HG02885 (cell line): Measurements from ENCODE around the gene CFAP20.
"Not testable (repeated sequence)": the region's sequence is repeated elsewhere in the genome, so short reads cannot be mapped to it uniquely, and the experiment has no call there.

Source experiments
- ATAC-seq: cut with Tn5 transposase; IDR thresholded peaks from one replicate; pipeline ENCODE4 v1.9.1; 2021; ENCODE audit warnings: mild to moderate bottlenecking; ENCODE audit not compliant: unreplicated experiment, poor library complexity

CFAP20 gene

DNA sequence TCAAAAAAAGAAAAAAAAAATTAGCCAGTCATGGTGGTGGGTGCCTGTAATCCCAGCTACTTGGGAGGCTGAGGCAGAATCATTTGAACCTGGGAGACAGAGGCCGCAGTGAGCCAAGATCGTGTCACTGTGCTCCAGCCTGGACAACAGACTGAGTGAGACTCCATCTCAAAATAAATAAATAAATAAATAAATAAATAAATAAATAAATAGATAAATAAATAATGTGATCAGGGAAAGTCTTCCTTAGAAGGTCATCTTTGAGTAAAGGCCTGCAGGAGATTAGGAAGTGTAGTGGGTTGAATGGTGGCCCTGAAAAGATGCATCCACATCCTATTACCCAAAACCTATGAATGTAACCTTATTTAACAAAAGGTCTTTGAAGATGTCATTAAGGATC lies 56.1 kb downstream of the CFAP20 start:
- not testable (repeated sequence) for ATAC-seq

DNA sequence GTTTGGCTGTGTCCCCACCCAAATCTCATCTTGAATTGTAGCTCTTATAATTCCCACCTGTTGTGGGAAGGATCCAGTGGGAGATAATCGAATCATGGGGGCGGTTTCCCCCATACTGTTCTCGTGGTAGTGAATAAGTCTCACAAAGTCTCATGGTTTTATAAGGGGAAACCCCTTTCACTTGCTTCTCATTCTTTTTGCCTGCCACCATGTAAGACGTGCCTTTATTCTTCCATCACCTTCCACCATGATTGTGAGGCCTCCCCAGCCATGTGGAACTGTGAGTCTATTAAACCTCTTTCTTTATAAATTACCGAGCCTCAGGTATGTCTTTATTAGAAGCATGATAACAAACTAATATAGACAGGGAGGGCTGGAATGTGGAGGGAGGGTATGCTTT lies 57.0 kb downstream of the CFAP20 start:
- ATAC-seq: not testable (repeated sequence)

DNA sequence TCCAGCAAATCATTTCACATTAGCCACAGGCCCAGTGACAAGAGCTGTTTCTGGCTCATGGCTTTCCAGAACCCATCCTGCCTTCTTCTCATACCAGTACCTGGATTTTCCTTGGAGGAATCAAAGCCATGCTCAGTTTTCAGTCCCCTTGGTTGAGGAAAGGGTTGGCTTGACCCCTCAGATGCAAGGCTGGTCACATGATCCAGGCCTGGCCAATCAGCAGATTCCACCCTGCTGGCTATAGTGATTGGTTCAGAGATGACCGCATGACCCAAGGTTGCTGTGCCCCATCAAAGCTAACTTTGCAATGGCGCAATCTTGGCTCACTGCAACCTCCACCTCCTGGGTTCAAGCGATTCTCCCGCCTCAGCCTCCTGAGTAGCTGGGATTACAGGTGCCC lies 58.6 kb downstream of the CFAP20 start:
- no peak for ATAC-seq
